Vagina (tissue), 2 donors: ENCODE data around the gene DERL3. TPM values are rescaled to one million over a fixed set of nuclear protein-coding genes. Genes with fewer than 3 reads are reported as not detected.

ENCODE experiments used
- DNase-seq, 2 donors: peaks; one replicate each; pipeline ENCODE4 v3.0.0-alpha.2; 2017; ENCODE audit errors: extremely low spot score in 2 of 2
- H3K27ac ChIP-seq: fragments of 200-600 bp; sonication (generic); one replicate; pipeline ENCODE4 v1.5.1; 2019
- H3K27me3 ChIP-seq: fragments of 200-600 bp; sonication (generic); one replicate; pipeline ENCODE4 v1.5.1; 2019
- H3K36me3 ChIP-seq, 2 donors: fragments of 200-600 bp; sonication (generic); one replicate each; pipeline ENCODE4 v1.5.1; 2017 to 2019
- H3K4me1 ChIP-seq: fragments of 200-600 bp; sonication (generic); one replicate; pipeline ENCODE4 v1.5.1; 2019
- H3K4me3 ChIP-seq, 2 donors: fragments of 200-600 bp; sonication (generic); 1 replicate in 1 of 2; 2 replicates in 1 of 2; pipeline ENCODE4 v1.5.1; 2016 to 2019
- H3K9me3 ChIP-seq: fragments of 200-600 bp; sonication (generic); one replicate; pipeline ENCODE4 v1.5.1; 2019
- POLR2A ChIP-seq, 2 donors: fragments of 450-650 bp; IDR thresholded peaks; one replicate each; pipeline ENCODE4 v1.6.1; 2017; ENCODE audit warnings: antibody characterized with exemption in 2 of 2, mild to moderate bottlenecking in 2 of 2, moderate library complexity in 2 of 2
- POLR2AphosphoS5 ChIP-seq, 2 donors: sonication (generic); formaldehyde crosslinking; IDR thresholded peaks; one replicate each; pipeline ENCODE4 v1.9.0; 2017; ENCODE audit warnings: antibody characterized with exemption in 2 of 2, mild to moderate bottlenecking in 2 of 2, low read depth in 1 of 2; ENCODE audit not compliant: insufficient read depth in 1 of 2
- intact Hi-C: fragments of 100-400 bp; cut with DNase I; formaldehyde crosslinking; loops from one replicate; pipeline ENCODE4 v1.15.1; 2023
- small RNA-seq: library from RNA; depleted of rRNA; stranded (forward); fragments of <200 nt; gene quantifications from one replicate; pipeline ENCODE3, GENCODE V24; 2016
- total RNA-seq: library from RNA; depleted of rRNA; stranded (reverse); fragments of >200 nt; gene quantifications from one replicate; pipeline ENCODE4 v1.2.3, GENCODE V29; 2016
- TF ChIP-seq, protein P1 (sequence below), 3 experiments: fragments of 450-650 bp in 2 of 3; fragments of 200-600 bp in 1 of 3; sonication (generic) in 1 of 3; IDR thresholded peaks; one replicate each; pipeline ENCODE4 v1.5.1; 2017 to 2019; ENCODE audit warnings: antibody characterized with exemption in 3 of 3, mild to moderate bottlenecking in 2 of 3, moderate library complexity in 2 of 3

DERL3 gene
- total RNA-seq, 1 donor from 2014 or later = 0.25 TPM

DNA sequence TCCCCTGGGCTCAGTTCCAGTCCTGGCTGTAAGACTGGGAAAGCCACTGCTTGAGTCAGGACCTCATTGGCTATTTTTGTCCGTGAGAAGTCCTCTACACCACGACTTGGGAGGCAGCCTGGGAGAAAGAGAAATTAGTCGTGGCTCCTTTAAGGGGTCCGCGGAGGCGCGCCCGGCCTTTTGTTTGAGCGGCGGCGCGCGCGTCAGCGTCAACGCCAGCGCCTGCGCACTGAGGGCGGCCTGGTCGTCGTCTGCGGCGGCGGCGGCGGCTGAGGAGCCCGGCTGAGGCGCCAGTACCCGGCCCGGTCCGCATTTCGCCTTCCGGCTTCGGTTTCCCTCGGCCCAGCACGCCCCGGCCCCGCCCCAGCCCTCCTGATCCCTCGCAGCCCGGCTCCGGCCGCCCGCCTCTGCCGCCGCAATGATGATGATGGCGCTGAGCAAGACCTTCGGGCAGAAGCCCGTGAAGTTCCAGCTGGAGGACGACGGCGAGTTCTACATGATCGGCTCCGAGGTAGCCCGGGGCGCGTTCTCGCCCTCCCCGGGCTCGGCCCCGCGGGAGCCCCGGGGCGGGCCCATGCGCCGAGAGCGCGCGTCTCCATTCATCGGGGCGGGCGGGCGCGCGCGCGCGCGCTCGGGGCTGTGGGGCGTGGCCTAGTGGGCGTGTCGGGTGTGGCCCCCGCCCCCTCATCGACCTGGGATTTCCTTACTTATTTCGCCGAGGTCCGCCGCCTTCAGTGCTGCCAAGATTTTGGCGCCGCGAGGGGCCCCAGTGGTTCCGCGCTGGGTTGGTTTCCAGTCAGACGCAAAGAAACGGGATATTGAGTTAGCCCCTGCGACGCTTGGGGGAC lies 51.8 kb downstream of the DERL3 start, which contains the start of gene SMARCB1:
SMARCB1 (plus strand) TSS at position 215 of the 848 bp plus-strand sequence; CDS start at position 419, 204 bp downstream.
- H3K4me1 ChIP-seq = peaks cover 66% of the 10 kb centered on the region
- H3K27ac ChIP-seq = peak within 1 kb of the TSS; percentile 100
- peak within 1 kb of the TSS; percentile 88 to 93 for H3K4me3 ChIP-seq
- no peak for DNase-seq
- H3K36me3 ChIP-seq = no peaks in the 10 kb centered on the region
- intact Hi-C loops = no loop called here
- no peaks in the 10 kb centered on the region for H3K9me3 ChIP-seq
- no peaks in the 10 kb centered on the region for H3K27me3 ChIP-seq
- TF ChIP-seq POLR2A (IDR thresholded peaks at IDR 0.05) (peak in 1 of 2 donors; percentile 56), POLR2AphosphoS5 (IDR thresholded peaks at IDR 0.05; ENCODE audit: insufficient read depth in 1 of 2, low read depth in 1 of 2) (peak; percentile 46 to 67)
- TF ChIP-seq, protein P1, sequence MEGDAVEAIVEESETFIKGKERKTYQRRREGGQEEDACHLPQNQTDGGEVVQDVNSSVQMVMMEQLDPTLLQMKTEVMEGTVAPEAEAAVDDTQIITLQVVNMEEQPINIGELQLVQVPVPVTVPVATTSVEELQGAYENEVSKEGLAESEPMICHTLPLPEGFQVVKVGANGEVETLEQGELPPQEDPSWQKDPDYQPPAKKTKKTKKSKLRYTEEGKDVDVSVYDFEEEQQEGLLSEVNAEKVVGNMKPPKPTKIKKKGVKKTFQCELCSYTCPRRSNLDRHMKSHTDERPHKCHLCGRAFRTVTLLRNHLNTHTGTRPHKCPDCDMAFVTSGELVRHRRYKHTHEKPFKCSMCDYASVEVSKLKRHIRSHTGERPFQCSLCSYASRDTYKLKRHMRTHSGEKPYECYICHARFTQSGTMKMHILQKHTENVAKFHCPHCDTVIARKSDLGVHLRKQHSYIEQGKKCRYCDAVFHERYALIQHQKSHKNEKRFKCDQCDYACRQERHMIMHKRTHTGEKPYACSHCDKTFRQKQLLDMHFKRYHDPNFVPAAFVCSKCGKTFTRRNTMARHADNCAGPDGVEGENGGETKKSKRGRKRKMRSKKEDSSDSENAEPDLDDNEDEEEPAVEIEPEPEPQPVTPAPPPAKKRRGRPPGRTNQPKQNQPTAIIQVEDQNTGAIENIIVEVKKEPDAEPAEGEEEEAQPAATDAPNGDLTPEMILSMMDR (IDR thresholded peaks at IDR 0.05) = no peak

DNA sequence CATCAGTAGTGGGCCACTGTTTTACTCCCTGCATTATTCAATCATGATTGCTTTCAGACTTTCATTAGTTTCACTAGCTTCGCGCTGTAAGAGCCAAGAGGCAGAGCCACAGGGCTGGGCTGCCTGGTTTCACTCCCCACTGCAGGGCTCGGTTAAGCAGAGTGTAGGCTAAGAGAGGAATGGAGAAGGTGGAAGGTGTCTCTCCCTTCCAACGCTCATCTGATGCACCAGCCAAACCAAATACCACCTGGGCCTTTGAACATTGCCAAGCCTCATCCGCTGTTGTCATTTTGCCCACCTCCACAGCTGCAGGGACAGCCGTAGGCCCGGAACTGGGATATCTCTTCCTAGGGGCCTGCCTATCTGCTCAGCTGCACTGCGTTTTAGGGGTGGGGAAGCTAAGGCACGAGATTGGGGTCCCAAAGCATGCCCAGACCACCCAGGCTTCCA lies 52.5 kb downstream of the DERL3 start:
- Histone ChIP-seq H3K36me3 (no peaks in the 10 kb centered on the region), H3K4me1 (peaks cover 66% of the 10 kb centered on the region), H3K9me3 (no peaks in the 10 kb centered on the region), H3K27ac (peak overlapping the region; percentile 100), H3K27me3 (no peaks in the 10 kb centered on the region), H3K4me3 (peak overlapping the region; percentile 88 to 93)
- DNase-seq = no peak
- intact Hi-C loops = no loop called here
- TF ChIP-seq, protein P1 (IDR thresholded peaks at IDR 0.05) = no peak
- TF ChIP-seq POLR2AphosphoS5 (IDR thresholded peaks at IDR 0.05; ENCODE audit: insufficient read depth in 1 of 2, low read depth in 1 of 2) = no peak
- no peak for TF ChIP-seq POLR2A (IDR thresholded peaks at IDR 0.05)

Small RNA genes within 50 kb of the gene (small RNA-seq; reads per million reads assigned to genes)
- gene RN7SL268P = not detected

Other genes starting within 250 kb of the DERL3 start
- not detected for gene DRICH1, start 206.7 kb downstream of the DERL3 start, total RNA-seq
- not detected for gene RGL4, start 148.0 kb downstream of the DERL3 start, total RNA-seq
- 4.9 TPM for gene ZNF70, start 87.9 kb downstream of the DERL3 start, total RNA-seq
- gene VPREB3, start 84.6 kb downstream of the DERL3 start, total RNA-seq = not detected
- not detected for gene C22orf15, start 76.0 kb downstream of the DERL3 start, total RNA-seq
- gene CHCHD10, start 71.0 kb downstream of the DERL3 start, total RNA-seq = 12.0 TPM
- 6.4 TPM for gene MMP11, start 66.2 kb downstream of the DERL3 start, total RNA-seq
- gene SMARCB1, start 52.0 kb downstream of the DERL3 start, total RNA-seq = 147 TPM
- 4.9 TPM for gene SLC2A11, start 18.9 kb upstream of the DERL3 start, total RNA-seq
- gene MIF, start 55.4 kb upstream of the DERL3 start, total RNA-seq = 638 TPM
- not detected for gene GSTT2B, start 122.2 kb upstream of the DERL3 start, total RNA-seq
- gene DDTL, start 127.9 kb upstream of the DERL3 start, total RNA-seq = not detected
- 167 TPM for gene DDT, start 135.4 kb upstream of the DERL3 start, total RNA-seq
- not detected for gene GSTT2, start 141.1 kb upstream of the DERL3 start, total RNA-seq
- not detected for gene GSTT4, start 166.4 kb upstream of the DERL3 start, total RNA-seq
- 75.6 TPM for gene CABIN1, start 172.3 kb upstream of the DERL3 start, total RNA-seq